ENCODE results near the gene DCLK1.

DCLK1 gene

DNA sequence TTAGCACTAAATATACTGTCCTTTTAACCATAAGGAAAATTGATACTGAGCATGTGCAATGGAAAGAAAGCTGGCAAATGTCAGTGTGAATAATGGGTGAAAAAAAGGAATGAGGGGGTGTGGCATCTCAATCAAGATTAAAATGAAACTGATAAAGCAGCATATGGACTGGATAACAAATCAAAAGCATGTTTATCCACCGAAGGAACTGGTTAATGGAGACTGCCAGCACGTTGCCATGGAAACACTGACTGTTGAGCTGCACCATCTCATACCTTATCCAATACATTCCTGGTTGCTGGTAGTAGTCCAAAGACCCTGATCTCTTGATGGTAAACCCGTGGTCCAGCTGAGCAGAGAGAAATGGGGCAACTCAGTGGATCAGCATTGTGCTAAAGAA, 343.2 kb downstream of the DCLK1 start:
- H3K4me3 ChIP-seq (ENCODE audit: low read depth, low read length) = no peak overlapping the region
- no peak for DNase-seq (ENCODE audit: low read depth)
- in situ Hi-C loops (cut with HindIII; ENCODE audit: low sequenced_read_pairs) = no loop called here
- TF ChIP-seq, protein P1, sequence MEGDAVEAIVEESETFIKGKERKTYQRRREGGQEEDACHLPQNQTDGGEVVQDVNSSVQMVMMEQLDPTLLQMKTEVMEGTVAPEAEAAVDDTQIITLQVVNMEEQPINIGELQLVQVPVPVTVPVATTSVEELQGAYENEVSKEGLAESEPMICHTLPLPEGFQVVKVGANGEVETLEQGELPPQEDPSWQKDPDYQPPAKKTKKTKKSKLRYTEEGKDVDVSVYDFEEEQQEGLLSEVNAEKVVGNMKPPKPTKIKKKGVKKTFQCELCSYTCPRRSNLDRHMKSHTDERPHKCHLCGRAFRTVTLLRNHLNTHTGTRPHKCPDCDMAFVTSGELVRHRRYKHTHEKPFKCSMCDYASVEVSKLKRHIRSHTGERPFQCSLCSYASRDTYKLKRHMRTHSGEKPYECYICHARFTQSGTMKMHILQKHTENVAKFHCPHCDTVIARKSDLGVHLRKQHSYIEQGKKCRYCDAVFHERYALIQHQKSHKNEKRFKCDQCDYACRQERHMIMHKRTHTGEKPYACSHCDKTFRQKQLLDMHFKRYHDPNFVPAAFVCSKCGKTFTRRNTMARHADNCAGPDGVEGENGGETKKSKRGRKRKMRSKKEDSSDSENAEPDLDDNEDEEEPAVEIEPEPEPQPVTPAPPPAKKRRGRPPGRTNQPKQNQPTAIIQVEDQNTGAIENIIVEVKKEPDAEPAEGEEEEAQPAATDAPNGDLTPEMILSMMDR (IDR thresholded peaks at IDR 0.05; ENCODE audit: low read depth, low read length, missing control alignments) = no peak

DNA sequence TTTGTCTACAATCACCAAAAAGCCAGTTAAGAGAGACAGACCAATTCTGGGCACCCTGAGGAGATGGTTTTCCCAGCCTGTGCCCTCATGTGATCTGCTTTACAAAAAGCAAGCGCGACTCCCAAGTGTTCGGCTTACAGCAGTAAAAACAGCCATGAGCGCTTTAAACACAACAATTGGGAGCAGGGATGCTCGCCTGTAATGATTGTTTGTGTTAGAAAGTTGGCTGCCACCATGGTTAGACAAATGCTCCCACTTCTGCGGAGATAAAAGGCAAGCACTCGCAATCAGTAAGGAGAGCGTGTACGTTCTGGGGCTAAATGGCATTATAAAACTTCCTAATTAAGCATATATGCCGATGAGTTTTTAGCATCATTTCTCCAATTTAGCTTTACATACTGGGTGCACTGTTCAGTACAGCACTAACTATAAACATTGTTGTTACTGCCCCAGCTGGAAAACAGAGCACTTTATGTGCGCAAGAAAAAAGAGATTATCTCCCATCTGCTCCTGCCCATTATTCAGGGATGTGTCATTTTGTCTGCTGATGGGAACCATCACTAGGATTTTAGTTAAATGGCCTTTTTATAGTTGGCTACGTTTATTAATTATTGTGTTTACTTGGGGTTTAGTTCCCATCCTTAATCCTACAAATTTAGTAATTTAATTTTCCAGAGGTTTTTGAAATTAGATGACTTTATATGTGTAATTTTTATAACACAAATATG, 345.4 kb downstream of the DCLK1 start:
- in situ Hi-C loops (cut with HindIII; ENCODE audit: low sequenced_read_pairs) = no loop called here
- TF ChIP-seq, protein P1 (IDR thresholded peaks at IDR 0.05; ENCODE audit: low read depth, low read length, missing control alignments) = no peak
- DNase-seq (ENCODE audit: low read depth) = no peak
- H3K4me3 ChIP-seq (ENCODE audit: low read depth, low read length) = no peak overlapping the region

DNA sequence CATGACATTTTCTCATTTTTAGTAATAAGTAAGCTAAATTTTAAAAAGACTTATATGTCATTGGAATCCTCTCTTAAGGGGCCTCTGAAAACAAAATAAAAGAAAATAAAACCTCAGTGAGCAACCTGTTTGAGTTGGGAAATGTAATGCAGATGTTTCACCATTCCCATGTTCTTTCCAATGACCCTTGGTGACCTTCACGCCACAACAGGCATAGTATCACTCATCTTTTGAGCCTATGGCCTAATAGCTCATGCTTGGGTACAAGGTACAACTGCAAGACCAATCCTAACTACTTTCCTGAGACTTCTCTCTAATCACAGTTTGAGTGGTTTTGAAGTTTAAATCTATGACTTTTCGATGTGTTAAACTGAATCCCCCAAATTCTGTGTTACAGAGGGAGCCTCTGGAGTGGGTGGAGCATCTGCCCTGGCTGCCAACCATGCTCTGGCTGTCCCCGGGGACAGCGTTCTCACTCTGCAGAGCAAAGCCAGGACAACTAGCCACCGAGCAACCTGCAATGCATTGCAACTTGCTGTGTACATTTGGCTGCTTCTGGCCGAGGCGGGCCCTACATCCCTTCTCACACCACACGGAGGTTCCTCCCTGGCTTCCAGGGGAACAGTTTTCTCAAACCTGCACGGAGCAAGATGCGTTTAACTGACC, 346.8 kb downstream of the DCLK1 start:
- TF ChIP-seq, protein P1 (IDR thresholded peaks at IDR 0.05; ENCODE audit: low read depth, low read length, missing control alignments) = no peak
- in situ Hi-C loops (cut with HindIII; ENCODE audit: low sequenced_read_pairs) = no loop called here
- no peak overlapping the region for H3K4me3 ChIP-seq (ENCODE audit: low read depth, low read length)
- no peak for DNase-seq (ENCODE audit: low read depth)

DNA sequence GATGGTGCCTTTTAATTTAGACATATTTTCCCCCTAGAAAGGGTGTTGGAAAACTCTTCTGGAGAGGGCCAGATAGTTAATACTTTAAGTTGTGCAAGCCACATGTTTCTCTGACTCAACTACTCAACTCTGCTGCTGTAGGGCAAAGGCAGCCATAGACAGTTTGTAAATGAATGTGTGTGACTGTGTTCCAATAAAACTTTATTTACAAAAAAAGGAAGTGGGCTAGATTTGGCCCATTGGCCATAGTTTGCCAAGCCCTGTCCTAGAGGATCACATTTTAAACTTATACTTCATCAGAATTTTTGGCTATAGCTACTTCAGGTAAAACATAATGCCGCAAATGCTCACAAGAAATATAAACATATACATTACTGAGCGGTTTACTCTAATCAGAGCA, 348.4 kb downstream of the DCLK1 start:
- H3K4me3 ChIP-seq (ENCODE audit: low read depth, low read length) = no peak overlapping the region
- TF ChIP-seq, protein P1 (IDR thresholded peaks at IDR 0.05; ENCODE audit: low read depth, low read length, missing control alignments) = no peak
- DNase-seq (ENCODE audit: low read depth) = no peak
- in situ Hi-C loops (cut with HindIII; ENCODE audit: low sequenced_read_pairs) = no loop called here

DNA sequence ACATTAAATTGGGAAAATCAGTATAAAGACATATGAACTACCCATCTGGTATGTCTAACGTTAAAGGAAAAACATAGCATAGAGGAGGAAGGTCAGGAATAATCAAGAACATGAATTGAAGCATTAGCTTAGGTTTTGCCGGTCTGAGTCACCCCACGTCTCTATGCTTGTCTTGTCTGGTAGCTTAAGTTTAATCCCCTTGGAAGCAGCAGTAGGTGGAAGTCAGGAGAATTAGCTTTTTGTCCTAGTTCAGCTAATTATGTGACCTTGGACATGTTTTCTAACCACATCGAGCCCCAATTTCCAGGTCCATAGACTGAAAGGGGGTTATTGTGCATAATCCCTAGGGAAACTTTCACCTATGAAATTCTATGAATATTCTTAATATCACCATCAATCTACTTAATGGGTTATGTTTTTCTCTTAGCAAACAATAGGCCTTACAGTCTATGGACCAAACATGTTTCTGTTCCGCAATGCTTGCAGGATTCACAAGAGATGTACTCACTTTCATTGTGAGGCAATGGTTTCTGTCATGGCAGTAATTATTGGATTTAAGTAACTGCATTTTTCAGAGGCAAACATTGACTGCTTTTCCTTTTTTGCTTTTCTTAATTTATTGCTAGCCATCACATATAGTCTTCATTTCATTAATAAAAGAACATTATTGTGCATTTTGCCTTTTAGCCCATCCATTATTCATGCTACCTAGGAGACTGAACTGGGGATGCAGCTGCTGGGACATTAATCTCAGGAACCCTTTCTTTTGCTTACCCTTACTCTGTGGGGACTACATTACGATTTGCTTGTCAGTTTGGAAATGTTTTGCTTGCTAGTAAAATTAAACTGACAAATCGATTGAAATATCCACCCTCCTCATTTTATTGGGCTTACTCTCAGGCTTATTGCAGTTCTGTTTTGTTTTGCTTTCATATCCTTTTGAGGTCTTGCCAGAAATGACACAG, 349.9 kb downstream of the DCLK1 start:
- in situ Hi-C loops (cut with HindIII; ENCODE audit: low sequenced_read_pairs) = no loop called here
- TF ChIP-seq, protein P1 (IDR thresholded peaks at IDR 0.05; ENCODE audit: low read depth, low read length, missing control alignments) = no peak
- H3K4me3 ChIP-seq (ENCODE audit: low read depth, low read length) = no peak overlapping the region
- no peak for DNase-seq (ENCODE audit: low read depth)

DNA sequence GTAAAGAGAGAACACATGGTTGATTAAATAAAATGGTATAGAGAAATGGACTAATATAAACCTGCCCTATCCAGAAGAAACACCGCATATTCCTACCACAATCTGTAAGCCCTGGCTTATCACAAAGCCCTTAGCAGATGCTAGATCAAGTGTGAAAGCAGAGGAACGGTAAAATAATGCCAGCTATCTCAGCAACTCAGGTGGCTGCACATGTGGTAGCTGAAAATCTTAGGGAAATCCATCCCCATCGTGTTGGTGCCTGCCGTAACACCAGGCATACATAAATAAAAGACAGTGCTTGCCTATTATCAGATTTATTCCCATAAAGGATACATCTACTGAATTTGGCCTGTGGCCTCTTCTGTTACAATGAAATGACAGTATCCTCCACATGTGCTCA, 350.6 kb downstream of the DCLK1 start:
- in situ Hi-C loops (cut with HindIII; ENCODE audit: low sequenced_read_pairs) = no loop called here
- TF ChIP-seq, protein P1 (IDR thresholded peaks at IDR 0.05; ENCODE audit: low read depth, low read length, missing control alignments) = no peak
- no peak overlapping the region for H3K4me3 ChIP-seq (ENCODE audit: low read depth, low read length)
- DNase-seq (ENCODE audit: low read depth) = no peak
